Adrenal gland (tissue), 12 donors: ENCODE data around the gene ESYT2. TPM values are rescaled to one million over a fixed set of nuclear protein-coding genes. Genes with fewer than 3 reads are reported as not detected.

Source experiments
- DNase-seq, 7 donors: peaks; one replicate each; pipeline ENCODE4 v3.0.0-alpha.2; 2019 to 2020
- H3K27ac ChIP-seq, 5 donors: fragments of 200-600 bp; sonication (generic) in 4 of 5; 1 replicate in 3 of 5; 2 replicates in 2 of 5; pipeline versions ENCODE4 v1.5.1 to v1.8.0; 2016 to 2020; ENCODE audit warnings: mild to moderate bottlenecking in 1 of 5
- H3K27me3 ChIP-seq: fragments of 200-600 bp; 2 replicates; pipeline ENCODE4 v1.8.0; 2021
- H3K36me3 ChIP-seq, 2 donors: fragments of 200-600 bp; replicated peaks in 1 of 2; 1 replicate in 1 of 2; 2 replicates in 1 of 2; pipeline versions ENCODE4 v1.5.1 to v1.8.0; 2018 to 2022
- H3K4me1 ChIP-seq, 2 donors: fragments of 200-600 bp; replicated peaks in 1 of 2; 1 replicate in 1 of 2; 2 replicates in 1 of 2; pipeline versions ENCODE4 v1.5.1 to v1.8.0; 2018 to 2021
- H3K4me3 ChIP-seq, 4 donors: fragments of 200-600 bp; sonication (generic) in 3 of 4; one replicate each; pipeline ENCODE4 v1.5.1; 2016 to 2018
- H3K9me3 ChIP-seq, 3 donors: fragments of 200-600 bp; sonication (generic) in 1 of 3; replicated peaks in 1 of 3; 1 replicate in 2 of 3; 2 replicates in 1 of 3; pipeline versions ENCODE4 v1.5.1 to v1.8.0; 2016 to 2021
- POLR2A ChIP-seq, 2 donors: fragments of 450-650 bp; IDR thresholded peaks; one replicate each; pipeline ENCODE4 v1.6.1; 2017; ENCODE audit warnings: antibody characterized with exemption in 2 of 2, mild to moderate bottlenecking in 2 of 2, moderate library complexity in 1 of 2
- WGBS, 4 donors: extraction: QIAGEN DNeasy Blood & Tissue Kit in 2 of 4; methylation state at CpG; one replicate each; pipeline versions ENCODE4 v1.1.5 to v1.1.7; 2013 to 2017; 5-methylcytosine and 5-hydroxymethylcytosine counted together
- intact Hi-C, 2 donors: fragments of 100-400 bp; cut with DNase I; formaldehyde crosslinking; loops; one replicate each; pipeline versions ENCODE4 v1.14.1 to v1.15.0; 2022 to 2023
- polyA plus RNA-seq, 3 donors: library from polyadenylated mRNA; stranded (reverse); fragments of 200-250 nt in 2 of 3; fragments of 350-450 nt in 1 of 3; fragmentation: Illumina TruSeq in 1 of 3; extraction: RNeasy Lipid Tissue Mini Kit (QIAGEN cat#74804) in 1 of 3; gene quantifications; one replicate each; pipeline ENCODE4 v1.2.3, GENCODE V29; 2013 to 2014
- total RNA-seq, 9 donors: library from RNA; depleted of rRNA in 4 of 9; stranded (reverse); fragments of >200 nt in 4 of 9; fragments of 120-200 nt in 1 of 9; fragmentation: NEBNext Ultra II Directional in 1 of 9; extraction: Animal tissue kit (Norgen Biotek cat#: 25700) in 1 of 9; gene quantifications; one replicate each; pipeline versions ENCODE4 v1.1.0 to v1.2.4, GENCODE V29; 2013 to 2023
- TF ChIP-seq, protein P1 (sequence below), 6 experiments: fragments of 450-650 bp in 4 of 6; fragments of 200-600 bp in 2 of 6; sonication (generic) in 1 of 6; IDR thresholded peaks; 1 replicate in 5 of 6; 2 replicates in 1 of 6; pipeline versions ENCODE4 v1.5.1 to v1.8.0; 2016 to 2021; ENCODE audit warnings: antibody characterized with exemption in 6 of 6, mild to moderate bottlenecking in 2 of 6, moderate library complexity in 1 of 6
- donor health status: healthy with polysubstance abuse.
- donor health status: Bipolar disorder and iron deficiency.
- donor health status: DM: yes; HTN: yes; CAD: no.
- donor health status: DM: no; HTN: no; CAD: no.
- donor health status: DM: no; HTN: no; CAD: no.
- donor health status: DM: yes; HTN: yes; CAD: no.

ESYT2 gene
- total and polyA plus RNA-seq, 12 donors = 16.8 to 104 (median 77.5) TPM

DNA sequence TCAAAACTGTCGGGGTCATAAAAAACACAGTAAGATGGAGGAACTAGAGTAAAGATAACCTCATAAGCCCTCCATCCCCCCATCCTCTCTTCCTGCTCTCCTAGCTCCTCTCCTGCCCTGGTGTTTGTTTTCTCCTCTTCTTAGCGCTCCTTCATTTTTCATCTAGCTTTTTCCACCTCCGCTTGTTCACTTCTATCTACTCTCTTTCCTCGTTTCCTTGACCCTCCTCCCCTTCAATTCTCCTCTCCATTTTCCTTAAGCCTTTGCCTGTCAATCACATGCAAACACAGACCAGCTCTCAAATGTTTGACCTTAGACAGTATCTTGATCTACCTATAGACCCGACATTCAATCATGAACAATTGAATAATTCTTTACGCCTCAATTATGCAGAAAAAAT, 134.7 kb downstream of the ESYT2 start:
- intact Hi-C loops = loop anchor here (10.0 kb wide), 1 partner anchor 280 kb away; no protein-coding TSS in a partner anchor
- TF ChIP-seq POLR2A (IDR thresholded peaks at IDR 0.05) = no peak
- TF ChIP-seq, protein P1, sequence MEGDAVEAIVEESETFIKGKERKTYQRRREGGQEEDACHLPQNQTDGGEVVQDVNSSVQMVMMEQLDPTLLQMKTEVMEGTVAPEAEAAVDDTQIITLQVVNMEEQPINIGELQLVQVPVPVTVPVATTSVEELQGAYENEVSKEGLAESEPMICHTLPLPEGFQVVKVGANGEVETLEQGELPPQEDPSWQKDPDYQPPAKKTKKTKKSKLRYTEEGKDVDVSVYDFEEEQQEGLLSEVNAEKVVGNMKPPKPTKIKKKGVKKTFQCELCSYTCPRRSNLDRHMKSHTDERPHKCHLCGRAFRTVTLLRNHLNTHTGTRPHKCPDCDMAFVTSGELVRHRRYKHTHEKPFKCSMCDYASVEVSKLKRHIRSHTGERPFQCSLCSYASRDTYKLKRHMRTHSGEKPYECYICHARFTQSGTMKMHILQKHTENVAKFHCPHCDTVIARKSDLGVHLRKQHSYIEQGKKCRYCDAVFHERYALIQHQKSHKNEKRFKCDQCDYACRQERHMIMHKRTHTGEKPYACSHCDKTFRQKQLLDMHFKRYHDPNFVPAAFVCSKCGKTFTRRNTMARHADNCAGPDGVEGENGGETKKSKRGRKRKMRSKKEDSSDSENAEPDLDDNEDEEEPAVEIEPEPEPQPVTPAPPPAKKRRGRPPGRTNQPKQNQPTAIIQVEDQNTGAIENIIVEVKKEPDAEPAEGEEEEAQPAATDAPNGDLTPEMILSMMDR (IDR thresholded peaks at IDR 0.05) = no peak
- H3K4me1 ChIP-seq = peaks cover 3 to 7% of the 10 kb centered on the region in 2 donors
- no peaks in the 10 kb centered on the region for H3K27me3 ChIP-seq
- H3K4me3 ChIP-seq = no peak overlapping the region
- H3K27ac ChIP-seq = no peak overlapping the region
- 77 to 92% (median 87%) methylated on average over 6 of the region's 6 CpGs for WGBS, 4 donors
- H3K9me3 ChIP-seq = no peaks in the 10 kb centered on the region
- no peaks in the 10 kb centered on the region for H3K36me3 ChIP-seq
- no peak for DNase-seq

DNA sequence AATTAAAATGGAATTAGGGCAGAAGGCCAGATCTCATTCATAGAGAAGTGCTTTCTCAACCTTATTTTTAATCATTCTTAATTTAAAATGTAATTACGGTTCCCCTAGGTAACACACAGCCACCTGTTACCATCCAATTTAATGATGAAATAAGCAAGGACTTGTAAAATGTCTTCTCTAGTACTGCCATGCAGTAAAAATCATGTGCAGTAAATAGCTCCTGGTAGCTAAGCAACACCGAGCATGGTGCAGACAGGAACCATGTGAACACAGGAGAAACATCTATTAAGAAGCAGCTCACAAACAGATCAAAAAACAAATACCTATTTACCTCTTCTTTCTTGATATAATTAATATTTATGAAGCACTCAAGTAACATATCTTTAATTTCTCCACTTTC, 139.8 kb downstream of the ESYT2 start:
- TF ChIP-seq, protein P1 (IDR thresholded peaks at IDR 0.05) = no peak
- no peak for TF ChIP-seq POLR2A (IDR thresholded peaks at IDR 0.05)
- Histone ChIP-seq H3K4me1 (no peaks in the 10 kb centered on the region), H3K27me3 (no peaks in the 10 kb centered on the region), H3K36me3 (no peaks in the 10 kb centered on the region), H3K9me3 (no peaks in the 10 kb centered on the region), H3K27ac (no peak overlapping the region), H3K4me3 (no peak overlapping the region)
- intact Hi-C loops = no loop called here
- WGBS, 4 donors = 87 to 94% (median 90%) methylated on average over 2 of the region's 2 CpGs
- DNase-seq = no peak

DNA sequence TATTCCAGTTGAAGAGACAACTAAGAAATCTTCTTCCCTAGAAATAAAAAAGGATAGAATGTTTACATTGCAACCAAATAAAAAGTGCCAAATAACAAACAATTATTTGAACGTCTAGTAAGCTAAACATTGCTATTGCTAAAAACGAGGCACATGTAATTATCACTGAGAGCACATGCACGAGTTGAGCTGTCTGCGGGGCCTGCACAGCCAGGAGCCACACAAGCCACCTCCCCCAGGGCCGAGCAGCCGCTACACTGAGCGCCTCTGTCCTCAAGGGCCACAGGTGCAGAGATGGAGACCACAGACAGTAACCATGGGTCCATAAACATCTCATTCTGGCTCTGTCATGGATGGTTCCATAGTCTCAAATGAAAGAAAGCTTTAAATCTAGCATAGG, 141.9 kb downstream of the ESYT2 start:
- H3K27ac ChIP-seq = no peak overlapping the region
- intact Hi-C loops = no loop called here

GRCh38 chr7:158685693-158686092, 143.6 kb downstream of the ESYT2 start:
- H3K4me3 ChIP-seq = no peak overlapping the region
- no peaks in the 10 kb centered on the region for H3K27me3 ChIP-seq
- no peak overlapping the region for H3K27ac ChIP-seq
- H3K9me3 ChIP-seq = no peaks in the 10 kb centered on the region
- H3K36me3 ChIP-seq = no peaks in the 10 kb centered on the region
- TF ChIP-seq, protein P1 (IDR thresholded peaks at IDR 0.05) = no peak
- TF ChIP-seq POLR2A (IDR thresholded peaks at IDR 0.05) = no peak
- 81 to 84% (median 83%) methylated on average over 4 of the region's 4 CpGs for WGBS, 4 donors
- DNase-seq = peak in 1 of 7 donors; percentile 32
- no peaks in the 10 kb centered on the region for H3K4me1 ChIP-seq
- intact Hi-C loops = no loop called here

More for the DNA sequence above, 141.9 kb downstream of the ESYT2 start:
- H3K27me3 ChIP-seq = no peaks in the 10 kb centered on the region
- H3K9me3 ChIP-seq = no peaks in the 10 kb centered on the region
- H3K4me3 ChIP-seq = no peak overlapping the region
- TF ChIP-seq POLR2A (IDR thresholded peaks at IDR 0.05) = no peak
- no peak for DNase-seq
- H3K36me3 ChIP-seq = no peaks in the 10 kb centered on the region
- WGBS, 4 donors = 94 to 98% (median 96%) methylated on average over 7 of the region's 7 CpGs
- no peaks in the 10 kb centered on the region for H3K4me1 ChIP-seq

DNA sequence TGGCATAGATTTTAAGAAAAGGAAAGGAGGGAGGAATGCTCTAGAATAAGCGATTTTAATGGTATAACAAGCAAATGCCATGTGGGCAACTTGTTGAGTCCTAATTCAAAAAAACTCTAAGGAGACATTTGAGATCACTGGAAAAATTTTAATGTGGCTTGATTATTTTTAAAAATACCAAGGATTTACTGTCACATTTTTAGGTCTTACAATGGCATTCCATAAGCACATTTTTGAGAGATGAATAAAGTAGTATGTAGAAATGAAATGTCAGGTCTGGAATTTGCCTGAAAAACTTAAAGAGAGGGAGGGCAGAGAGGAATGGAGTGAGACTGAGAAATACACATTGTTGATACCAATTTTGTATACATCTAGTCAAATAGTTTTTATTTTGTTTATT, 145.0 kb downstream of the ESYT2 start:
- no peak overlapping the region for H3K27ac ChIP-seq
- H3K36me3 ChIP-seq = no peaks in the 10 kb centered on the region
- H3K9me3 ChIP-seq = no peaks in the 10 kb centered on the region
- intact Hi-C loops = no loop called here
- TF ChIP-seq, protein P1 (IDR thresholded peaks at IDR 0.05) = no peak
- no peak for TF ChIP-seq POLR2A (IDR thresholded peaks at IDR 0.05)
- no peak overlapping the region for H3K4me3 ChIP-seq
- no peaks in the 10 kb centered on the region for H3K4me1 ChIP-seq
- H3K27me3 ChIP-seq = no peaks in the 10 kb centered on the region
- WGBS, 4 donors = 97 to 100% (median 99%) methylated on average over 1 of the region's 1 CpG
- no peak for DNase-seq
